SH-SY5Y (cell line): ENCODE measurements around the gene PHF20.

Source experiments
- GATA2 ChIP-seq: IDR thresholded peaks from 2 replicates; pipeline ENCODE4 v1.6.1; 2011; ENCODE audit warnings: mild to moderate bottlenecking, low read depth, low read length
- GATA3 ChIP-seq: IDR thresholded peaks from 2 replicates; pipeline ENCODE4 v1.6.1; 2011; ENCODE audit warnings: low read depth, mild to moderate bottlenecking, low read length, moderate library complexity

GRCh38 chr20:35909796-35910195, 138.0 kb downstream of the PHF20 start:
- TF ChIP-seq GATA2: no peak
- TF ChIP-seq GATA3: no peak
